ENCODE results near the gene SVIL. TPM values are rescaled to one million over a fixed set of nuclear protein-coding genes. Genes with fewer than 3 reads are reported as not detected.
A peak's percentile ranks its signal among the peaks of the same experiment; 100 is the strongest.
"Not testable (repeated sequence)": the region's sequence is repeated elsewhere in the genome, so short reads cannot be mapped to it uniquely, and the experiment has no call there.

The SVIL gene
- total RNA-seq, 1 donor from 2014 or later = 202 TPM

GRCh38 chr10:29539412-29539811 lies 95.4 kb downstream of the SVIL start:
- no peak for DNase-seq (ENCODE audit: low read depth)

GRCh38 chr10:29537799-29538198 lies 97.0 kb downstream of the SVIL start:
- no peak for DNase-seq (ENCODE audit: low read depth)

GRCh38 chr10:29536691-29537090 lies 98.1 kb downstream of the SVIL start:
- not testable (repeated sequence) for DNase-seq (ENCODE audit: low read depth)

- DNase-seq (ENCODE audit: low read depth) = no peak
Measured at GRCh38 chr10:29535778-29536453, 98.9 kb downstream of the SVIL start.

GRCh38 chr10:29535012-29535777 lies 99.6 kb downstream of the SVIL start:
- DNase-seq (ENCODE audit: low read depth) = peak; percentile 97

GRCh38 chr10:29534590-29534989 lies 100.2 kb downstream of the SVIL start:
- DNase-seq (ENCODE audit: low read depth) = no peak

- DNase-seq (ENCODE audit: low read depth) = peak; percentile 32
Measured at GRCh38 chr10:29533696-29534285, 101.0 kb downstream of the SVIL start.

GRCh38 chr10:29533046-29533445 lies 101.7 kb downstream of the SVIL start:
- DNase-seq (ENCODE audit: low read depth) = no peak

- peak; percentile 21 for DNase-seq (ENCODE audit: low read depth)
Measured at GRCh38 chr10:29532256-29532878, 102.4 kb downstream of the SVIL start.

GRCh38 chr10:29530112-29530976 lies 104.4 kb downstream of the SVIL start:
- DNase-seq (ENCODE audit: low read depth) = no peak

- no peak for DNase-seq (ENCODE audit: low read depth)
Measured at GRCh38 chr10:29529146-29529545, 105.6 kb downstream of the SVIL start.

- DNase-seq (ENCODE audit: low read depth) = no peak
Measured at GRCh38 chr10:29525762-29526161, 109.0 kb downstream of the SVIL start.

- DNase-seq (ENCODE audit: low read depth) = no peak
Measured at GRCh38 chr10:29524720-29525119, 110.1 kb downstream of the SVIL start.

GRCh38 chr10:29524294-29524693 lies 110.5 kb downstream of the SVIL start:
- DNase-seq (ENCODE audit: low read depth) = no peak

GRCh38 chr10:29522918-29523317 lies 111.9 kb downstream of the SVIL start:
- DNase-seq (ENCODE audit: low read depth) = peak; percentile 58

- DNase-seq (ENCODE audit: low read depth) = peak; percentile 81
Measured at GRCh38 chr10:29522061-29522855, 112.5 kb downstream of the SVIL start.

GRCh38 chr10:29519659-29520058 lies 115.1 kb downstream of the SVIL start:
- DNase-seq (ENCODE audit: low read depth) = no peak

GRCh38 chr10:29517352-29517923 lies 117.3 kb downstream of the SVIL start:
- DNase-seq (ENCODE audit: low read depth) = peak; percentile 29

GRCh38 chr10:29516309-29516932 lies 118.3 kb downstream of the SVIL start:
- DNase-seq (ENCODE audit: low read depth) = not testable (repeated sequence)

- DNase-seq (ENCODE audit: low read depth) = not testable (repeated sequence)
Measured at GRCh38 chr10:29515879-29516278, 118.9 kb downstream of the SVIL start.

Measured in renal cortical epithelial cell (primary cell).